ENCODE data around the gene GATB.

Gene GATB

DNA sequence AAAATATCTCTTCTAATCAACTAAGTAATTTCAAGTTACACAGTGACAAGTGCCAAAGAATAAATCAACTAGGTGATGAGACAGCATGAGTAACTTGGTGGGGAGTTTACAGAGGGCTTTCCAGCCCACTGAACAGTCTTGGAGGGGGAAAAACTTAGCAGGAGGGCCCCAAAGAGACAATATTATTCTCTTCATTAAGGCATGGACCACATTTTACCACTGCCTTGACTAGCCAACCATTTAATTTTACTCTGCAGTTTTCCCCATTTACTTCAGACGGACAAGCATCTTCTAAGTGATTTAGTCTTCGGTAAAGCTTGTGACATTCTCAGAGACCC, 25.3 kb upstream of the GATB start:
- ChIA-PET CTCF (no interaction called here), POLR2A (no interaction called here)
- Histone ChIP-seq H3K4me3 (ENCODE audit: control insufficient read depth in 1 of 7, extremely low read depth in 1 of 7, insufficient read depth in 4 of 7, low read depth in 2 of 7, low read length in 6 of 7) (no peak overlapping the region), H3K36me3 (ENCODE audit: control insufficient read depth in 4 of 4, insufficient read depth in 4 of 4, low read length in 3 of 4) (no peaks in the 10 kb centered on the region), H3K27me3 (replicated peaks in 2 of 5; ENCODE audit: control insufficient read depth in 4 of 5, insufficient read depth in 5 of 5, low read length in 4 of 5) (peaks cover 0 to 22% (median 8%) of the 10 kb centered on the region in 5 experiments), H3K4me1 (ENCODE audit: control extremely low read depth in 1 of 4, control insufficient read depth in 4 of 4, insufficient read depth in 4 of 4, low read length in 3 of 4) (no peaks in the 10 kb centered on the region), H3K9me3 (ENCODE audit: control extremely low read depth in 1 of 5, control insufficient read depth in 4 of 5, insufficient read depth in 2 of 5, low read depth in 1 of 5, low read length in 4 of 5) (no peaks in the 10 kb centered on the region), H3K27ac (ENCODE audit: insufficient read depth in 1 of 2, low read depth in 1 of 2, low read length in 2 of 2, poor library complexity in 1 of 2, severe bottlenecking in 2 of 2) (no peak overlapping the region)
- 67% methylated on average over 1 of the region's 2 CpGs for WGBS (ENCODE audit: insufficient coverage)
- no peak for DNase-seq

- CTCF ChIA-PET: interaction anchor here (0.5 kb wide), 1 partner anchor 105 kb away, joined by 3 read pairs; no protein-coding TSS in a partner anchor
- Histone ChIP-seq H3K4me3 (ENCODE audit: control insufficient read depth in 1 of 7, extremely low read depth in 1 of 7, insufficient read depth in 4 of 7, low read depth in 2 of 7, low read length in 6 of 7) (no peak overlapping the region), H3K36me3 (ENCODE audit: control insufficient read depth in 4 of 4, insufficient read depth in 4 of 4, low read length in 3 of 4) (no peaks in the 10 kb centered on the region), H3K27me3 (replicated peaks in 2 of 5; ENCODE audit: control insufficient read depth in 4 of 5, insufficient read depth in 5 of 5, low read length in 4 of 5) (peaks cover 0 to 23% (median 8%) of the 10 kb centered on the region in 5 experiments), H3K4me1 (ENCODE audit: control extremely low read depth in 1 of 4, control insufficient read depth in 4 of 4, insufficient read depth in 4 of 4, low read length in 3 of 4) (no peaks in the 10 kb centered on the region), H3K9me3 (ENCODE audit: control extremely low read depth in 1 of 5, control insufficient read depth in 4 of 5, insufficient read depth in 2 of 5, low read depth in 1 of 5, low read length in 4 of 5) (no peaks in the 10 kb centered on the region), H3K27ac (ENCODE audit: insufficient read depth in 1 of 2, low read depth in 1 of 2, low read length in 2 of 2, poor library complexity in 1 of 2, severe bottlenecking in 2 of 2) (no peak overlapping the region)
- POLR2A ChIA-PET: no interaction called here
- DNase-seq: no peak
- 94% methylated on average over 3 of the region's 5 CpGs for WGBS (ENCODE audit: insufficient coverage)
Observed at GRCh38 chr4:151785484-151786157, 24.8 kb upstream of the GATB start.

DNA sequence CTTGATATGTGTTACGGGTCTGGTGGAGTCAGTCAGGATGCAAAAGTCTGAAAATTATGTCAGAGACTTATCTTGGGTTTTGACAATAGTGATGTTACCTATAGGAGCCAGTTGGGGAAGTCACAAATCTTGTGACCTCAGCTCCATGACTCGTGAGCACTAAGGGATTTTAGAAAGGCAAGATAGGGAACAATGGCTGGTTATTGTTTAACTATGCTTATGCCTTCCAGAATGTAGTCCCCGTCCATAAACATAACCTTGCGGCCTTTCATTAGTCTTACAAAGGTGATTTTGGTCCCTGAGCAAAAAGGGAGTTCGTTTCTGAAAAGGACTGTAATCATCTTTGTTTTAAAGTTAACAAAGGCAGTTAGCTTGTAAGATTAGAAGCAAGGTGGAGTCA, 23.9 kb upstream of the GATB start:
- 94% methylated on average over 5 of the region's 5 CpGs for WGBS (ENCODE audit: insufficient coverage)
- peaks cover 0 to 23% (median 9%) of the 10 kb centered on the region in 5 experiments for H3K27me3 ChIP-seq (replicated peaks in 2 of 5; ENCODE audit: control insufficient read depth in 4 of 5, insufficient read depth in 5 of 5, low read length in 4 of 5)
- H3K4me1 ChIP-seq (ENCODE audit: control extremely low read depth in 1 of 4, control insufficient read depth in 4 of 4, insufficient read depth in 4 of 4, low read length in 3 of 4): no peaks in the 10 kb centered on the region
- ChIA-PET CTCF (interaction anchor here (0.6 kb wide), 1 partner anchor 10 kb away, joined by 3 read pairs; no protein-coding TSS in a partner anchor), POLR2A (no interaction called here)
- H3K9me3 ChIP-seq (ENCODE audit: control extremely low read depth in 1 of 5, control insufficient read depth in 4 of 5, insufficient read depth in 2 of 5, low read depth in 1 of 5, low read length in 4 of 5): no peaks in the 10 kb centered on the region
- H3K27ac ChIP-seq (ENCODE audit: insufficient read depth in 1 of 2, low read depth in 1 of 2, low read length in 2 of 2, poor library complexity in 1 of 2, severe bottlenecking in 2 of 2): no peak overlapping the region
- no peak overlapping the region for H3K4me3 ChIP-seq (ENCODE audit: control insufficient read depth in 1 of 7, extremely low read depth in 1 of 7, insufficient read depth in 4 of 7, low read depth in 2 of 7, low read length in 6 of 7)
- H3K36me3 ChIP-seq (ENCODE audit: control insufficient read depth in 4 of 4, insufficient read depth in 4 of 4, low read length in 3 of 4): no peaks in the 10 kb centered on the region
- no peak for DNase-seq

GRCh38 chr4:151783867-151784266, 23.1 kb upstream of the GATB start:
- no peaks in the 10 kb centered on the region for H3K9me3 ChIP-seq (ENCODE audit: control extremely low read depth in 1 of 5, control insufficient read depth in 4 of 5, insufficient read depth in 2 of 5, low read depth in 1 of 5, low read length in 4 of 5)
- CTCF ChIA-PET: no interaction called here
- DNase-seq: no peak
- POLR2A ChIA-PET: no interaction called here
- H3K4me3 ChIP-seq (ENCODE audit: control insufficient read depth in 1 of 7, extremely low read depth in 1 of 7, insufficient read depth in 4 of 7, low read depth in 2 of 7, low read length in 6 of 7): no peak overlapping the region
- no peak overlapping the region for H3K27ac ChIP-seq (ENCODE audit: insufficient read depth in 1 of 2, low read depth in 1 of 2, low read length in 2 of 2, poor library complexity in 1 of 2, severe bottlenecking in 2 of 2)
- peaks cover 0 to 23% (median 11%) of the 10 kb centered on the region in 5 experiments for H3K27me3 ChIP-seq (replicated peaks in 2 of 5; ENCODE audit: control insufficient read depth in 4 of 5, insufficient read depth in 5 of 5, low read length in 4 of 5)
- no peaks in the 10 kb centered on the region for H3K4me1 ChIP-seq (ENCODE audit: control extremely low read depth in 1 of 4, control insufficient read depth in 4 of 4, insufficient read depth in 4 of 4, low read length in 3 of 4)
- H3K36me3 ChIP-seq (ENCODE audit: control insufficient read depth in 4 of 4, insufficient read depth in 4 of 4, low read length in 3 of 4): no peaks in the 10 kb centered on the region

- H3K9me3 ChIP-seq (ENCODE audit: control extremely low read depth in 1 of 5, control insufficient read depth in 4 of 5, insufficient read depth in 2 of 5, low read depth in 1 of 5, low read length in 4 of 5): no peaks in the 10 kb centered on the region
- no peak overlapping the region for H3K27ac ChIP-seq (ENCODE audit: insufficient read depth in 1 of 2, low read depth in 1 of 2, low read length in 2 of 2, poor library complexity in 1 of 2, severe bottlenecking in 2 of 2)
- ChIA-PET POLR2A (no interaction called here), CTCF (interaction anchor here (1.2 kb wide), 1 partner anchor 20 kb away, joined by 3 read pairs; no protein-coding TSS in a partner anchor)
- WGBS (ENCODE audit: insufficient coverage): no CpG with 5 or more reads among the region's 1 CpG
- H3K4me3 ChIP-seq (ENCODE audit: control insufficient read depth in 1 of 7, extremely low read depth in 1 of 7, insufficient read depth in 4 of 7, low read depth in 2 of 7, low read length in 6 of 7): no peak overlapping the region
- peaks cover 0 to 16% (median 11%) of the 10 kb centered on the region in 5 experiments for H3K27me3 ChIP-seq (replicated peaks in 2 of 5; ENCODE audit: control insufficient read depth in 4 of 5, insufficient read depth in 5 of 5, low read length in 4 of 5)
- H3K36me3 ChIP-seq (ENCODE audit: control insufficient read depth in 4 of 4, insufficient read depth in 4 of 4, low read length in 3 of 4): no peaks in the 10 kb centered on the region
- DNase-seq: no peak
- no peaks in the 10 kb centered on the region for H3K4me1 ChIP-seq (ENCODE audit: control extremely low read depth in 1 of 4, control insufficient read depth in 4 of 4, insufficient read depth in 4 of 4, low read length in 3 of 4)
Observed at GRCh38 chr4:151782296-151782695, 21.5 kb upstream of the GATB start.

- ChIA-PET CTCF (no interaction called here), POLR2A (no interaction called here)
- Histone ChIP-seq H3K4me3 (ENCODE audit: control insufficient read depth in 1 of 7, extremely low read depth in 1 of 7, insufficient read depth in 4 of 7, low read depth in 2 of 7, low read length in 6 of 7) (no peak overlapping the region), H3K4me1 (ENCODE audit: control extremely low read depth in 1 of 4, control insufficient read depth in 4 of 4, insufficient read depth in 4 of 4, low read length in 3 of 4) (no peaks in the 10 kb centered on the region), H3K27me3 (replicated peaks in 2 of 5; ENCODE audit: control insufficient read depth in 4 of 5, insufficient read depth in 5 of 5, low read length in 4 of 5) (peaks cover 0 to 16% (median 11%) of the 10 kb centered on the region in 5 experiments), H3K36me3 (ENCODE audit: control insufficient read depth in 4 of 4, insufficient read depth in 4 of 4, low read length in 3 of 4) (no peaks in the 10 kb centered on the region), H3K27ac (ENCODE audit: insufficient read depth in 1 of 2, low read depth in 1 of 2, low read length in 2 of 2, poor library complexity in 1 of 2, severe bottlenecking in 2 of 2) (no peak overlapping the region), H3K9me3 (ENCODE audit: control extremely low read depth in 1 of 5, control insufficient read depth in 4 of 5, insufficient read depth in 2 of 5, low read depth in 1 of 5, low read length in 4 of 5) (peaks cover 0 to under 1% (median 0%) of the 10 kb centered on the region in 5 experiments)
- no peak for DNase-seq
- WGBS (ENCODE audit: insufficient coverage): 89% methylated on average over 3 of the region's 5 CpGs
Observed at GRCh38 chr4:151781026-151781425, 20.2 kb upstream of the GATB start.

DNA sequence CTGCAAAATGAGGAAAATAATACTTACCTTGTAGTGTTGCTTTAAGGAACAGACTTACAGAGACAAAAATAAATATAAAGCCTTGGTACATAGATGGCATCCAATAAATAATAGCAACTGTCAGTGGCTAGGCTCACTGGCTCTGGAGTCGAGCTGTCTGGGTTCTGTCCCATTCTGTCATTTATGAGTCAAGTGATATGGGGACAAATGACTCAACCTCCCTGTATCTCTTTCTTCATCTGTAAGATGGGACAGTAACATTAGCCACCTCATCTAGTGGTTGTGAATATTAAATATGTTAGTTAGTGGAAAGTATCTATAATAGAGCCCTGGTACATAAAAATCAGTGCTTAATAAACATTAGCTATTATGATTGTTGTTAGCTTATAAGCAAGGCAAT, 16.7 kb upstream of the GATB start:
- H3K36me3 ChIP-seq (ENCODE audit: control insufficient read depth in 4 of 4, insufficient read depth in 4 of 4, low read length in 3 of 4): no peaks in the 10 kb centered on the region
- no peak overlapping the region for H3K4me3 ChIP-seq (ENCODE audit: control insufficient read depth in 1 of 7, extremely low read depth in 1 of 7, insufficient read depth in 4 of 7, low read depth in 2 of 7, low read length in 6 of 7)
- H3K27me3 ChIP-seq (replicated peaks in 2 of 5; ENCODE audit: control insufficient read depth in 4 of 5, insufficient read depth in 5 of 5, low read length in 4 of 5): peaks cover 0 to 8% (median 2%) of the 10 kb centered on the region in 5 experiments
- CTCF ChIA-PET: interaction anchor here (1.2 kb wide), 1 partner anchor 12 kb away, joined by 5 read pairs; no protein-coding TSS in a partner anchor
- peaks cover 0 to 8% (median 4%) of the 10 kb centered on the region in 5 experiments for H3K9me3 ChIP-seq (ENCODE audit: control extremely low read depth in 1 of 5, control insufficient read depth in 4 of 5, insufficient read depth in 2 of 5, low read depth in 1 of 5, low read length in 4 of 5)
- POLR2A ChIA-PET: no interaction called here
- whole genome bisulfite sequencing (ENCODE audit: insufficient coverage): no CpG with 5 or more reads among the region's 1 CpG
- DNase-seq: no peak
- no peaks in the 10 kb centered on the region for H3K4me1 ChIP-seq (ENCODE audit: control extremely low read depth in 1 of 4, control insufficient read depth in 4 of 4, insufficient read depth in 4 of 4, low read length in 3 of 4)
- no peak overlapping the region for H3K27ac ChIP-seq (ENCODE audit: insufficient read depth in 1 of 2, low read depth in 1 of 2, low read length in 2 of 2, poor library complexity in 1 of 2, severe bottlenecking in 2 of 2)
